ENCODE measurements around the gene GCC1. TPM values are rescaled to one million over a fixed set of nuclear protein-coding genes. Genes with fewer than 3 reads are reported as not detected.

Gene GCC1
- polyA plus RNA-seq, 4 donors: 7.0 to 14.3 (median 9.7) TPM

DNA sequence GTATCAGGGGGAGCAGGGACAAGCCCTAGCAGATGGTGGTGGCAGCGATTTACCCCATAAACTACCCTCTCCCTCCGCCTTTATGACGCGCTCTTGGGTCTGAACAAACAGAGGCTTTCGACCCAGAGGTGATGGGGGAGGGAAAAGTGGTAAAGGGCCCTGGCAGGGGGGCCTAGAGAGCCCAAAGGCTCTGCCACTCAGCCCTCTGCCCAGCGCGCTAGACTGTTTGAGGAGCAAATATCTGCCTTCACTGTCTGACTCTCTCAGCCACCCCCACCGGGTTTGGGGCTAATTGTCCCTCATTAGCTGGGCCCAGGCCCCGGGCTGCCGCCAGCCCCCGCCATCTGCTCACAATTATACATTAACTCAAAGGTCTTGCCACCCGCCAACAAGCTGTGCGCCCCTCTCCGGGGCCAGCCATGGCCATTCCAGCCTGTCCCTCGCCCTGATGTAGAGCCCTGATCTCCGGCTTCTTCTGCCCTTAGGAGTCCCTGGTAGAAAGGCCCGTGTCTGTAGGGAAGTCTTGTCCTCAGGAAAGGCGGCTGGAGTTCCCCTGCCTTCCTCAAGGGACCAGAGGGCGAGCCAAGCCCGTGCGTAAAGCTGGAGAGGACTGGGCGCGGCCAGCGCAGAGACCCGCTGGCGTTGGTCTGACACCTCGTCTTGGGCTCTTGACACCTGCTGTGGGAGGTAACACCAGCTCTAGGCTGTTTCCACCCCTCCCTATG, 34.4 kb upstream of the GCC1 start:
- H3K36me3 ChIP-seq (ENCODE audit: control insufficient read depth in 3 of 3, insufficient read depth in 2 of 3, low read depth in 1 of 3, low read length in 3 of 3): no peaks in the 10 kb centered on the region
- DNase-seq (peak in 1 of 2 donors; percentile 30), FAIRE-seq (no peak)
- H3K27ac ChIP-seq (ENCODE audit: low read depth in 1 of 3, low read length in 2 of 3): peak overlapping the region in 1 of 3 donors; percentile 7
- H3K9me3 ChIP-seq (ENCODE audit: control insufficient read depth in 2 of 2, insufficient read depth in 1 of 2, low read depth in 1 of 2, low read length in 1 of 2): no peaks in the 10 kb centered on the region
- H3K4me1 ChIP-seq (ENCODE audit: control insufficient read depth in 3 of 3, insufficient read depth in 2 of 3, low read depth in 1 of 3, low read length in 2 of 3): no peaks in the 10 kb centered on the region
- 8 to 11% (median 9%) methylated on average over 24 to 27 of the region's 27 CpGs for WGBS, 3 donors
- H3K4me3 ChIP-seq (ENCODE audit: low read depth in 1 of 3, low read length in 3 of 3): no peak overlapping the region
- H3K27me3 ChIP-seq (ENCODE audit: control insufficient read depth in 3 of 3, insufficient read depth in 3 of 3, low read length in 3 of 3): peaks cover 3 to 45% (median 8%) of the 10 kb centered on the region in 3 donors

DNA sequence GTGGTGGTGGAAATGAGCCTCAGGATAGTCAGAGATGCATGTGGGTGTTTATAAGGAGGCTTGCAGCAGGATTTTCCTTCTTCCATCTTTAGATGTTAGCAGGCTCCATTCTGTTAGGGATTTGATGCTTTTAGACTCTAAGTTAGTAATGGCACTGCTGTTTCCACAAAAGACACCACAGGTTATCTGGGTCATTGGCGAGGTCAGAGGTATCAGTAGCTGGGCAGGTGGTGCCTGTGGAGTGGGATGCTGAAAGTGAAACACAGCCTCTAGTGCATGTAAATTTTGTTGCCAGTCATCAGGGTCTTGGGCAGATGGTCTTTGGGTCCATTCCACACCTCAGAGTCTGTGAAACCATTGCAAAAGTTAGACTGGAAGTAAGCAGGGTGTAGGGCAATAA, 33.4 kb upstream of the GCC1 start:
- no peak overlapping the region for H3K4me3 ChIP-seq (ENCODE audit: low read depth in 1 of 3, low read length in 3 of 3)
- 38 to 61% (median 42%) methylated on average over 1 of the region's 1 CpG for WGBS, 3 donors
- no peak overlapping the region for H3K27ac ChIP-seq (ENCODE audit: low read depth in 1 of 3, low read length in 2 of 3)
- FAIRE-seq: no peak
- peaks cover 3 to 45% (median 8%) of the 10 kb centered on the region in 3 donors for H3K27me3 ChIP-seq (ENCODE audit: control insufficient read depth in 3 of 3, insufficient read depth in 3 of 3, low read length in 3 of 3)
- H3K9me3 ChIP-seq (ENCODE audit: control insufficient read depth in 2 of 2, insufficient read depth in 1 of 2, low read depth in 1 of 2, low read length in 1 of 2): no peaks in the 10 kb centered on the region
- no peaks in the 10 kb centered on the region for H3K4me1 ChIP-seq (ENCODE audit: control insufficient read depth in 3 of 3, insufficient read depth in 2 of 3, low read depth in 1 of 3, low read length in 2 of 3)
- DNase-seq: no peak
- H3K36me3 ChIP-seq (ENCODE audit: control insufficient read depth in 3 of 3, insufficient read depth in 2 of 3, low read depth in 1 of 3, low read length in 3 of 3): no peaks in the 10 kb centered on the region

DNA sequence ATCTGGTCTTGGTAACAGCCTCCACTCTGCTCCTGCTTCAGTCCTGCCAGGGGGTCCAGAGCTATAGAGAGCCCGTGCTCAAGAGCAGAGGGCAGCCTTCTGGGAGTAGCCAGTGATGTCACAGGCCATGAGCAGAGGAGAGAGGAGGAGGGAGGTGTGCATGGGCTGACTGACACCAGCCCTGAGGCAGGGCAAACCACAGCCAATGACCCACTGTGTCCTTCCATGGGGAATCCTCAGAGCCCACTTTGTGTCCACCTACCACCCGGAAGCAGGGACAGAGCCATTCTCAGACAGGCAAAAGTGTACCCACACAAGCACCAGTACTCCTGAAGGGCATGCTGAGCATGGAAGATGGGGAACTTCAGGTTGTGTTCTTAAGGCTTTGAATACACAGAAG, 32.6 kb upstream of the GCC1 start, which contains the start of gene PAX4:
PAX4 (minus strand) TSS at position 101 of the 400 bp plus-strand sequence. CDS start 2,214 bp downstream, outside the sequence.
- H3K9me3 ChIP-seq (ENCODE audit: control insufficient read depth in 2 of 2, insufficient read depth in 1 of 2, low read depth in 1 of 2, low read length in 1 of 2): no peaks in the 10 kb centered on the region
- H3K27me3 ChIP-seq (ENCODE audit: control insufficient read depth in 3 of 3, insufficient read depth in 3 of 3, low read length in 3 of 3): peaks cover 3 to 45% (median 8%) of the 10 kb centered on the region in 3 donors
- no peak for FAIRE-seq
- H3K4me1 ChIP-seq (ENCODE audit: control insufficient read depth in 3 of 3, insufficient read depth in 2 of 3, low read depth in 1 of 3, low read length in 2 of 3): no peaks in the 10 kb centered on the region
- no peaks in the 10 kb centered on the region for H3K36me3 ChIP-seq (ENCODE audit: control insufficient read depth in 3 of 3, insufficient read depth in 2 of 3, low read depth in 1 of 3, low read length in 3 of 3)
- no peak within 1 kb of the TSS for H3K27ac ChIP-seq (ENCODE audit: low read depth in 1 of 3, low read length in 2 of 3)
- no peak for DNase-seq
- no peak within 1 kb of the TSS for H3K4me3 ChIP-seq (ENCODE audit: low read depth in 1 of 3, low read length in 3 of 3)
- 42 to 51% (median 50%) methylated on average over 2 of the region's 2 CpGs for WGBS, 3 donors

DNA sequence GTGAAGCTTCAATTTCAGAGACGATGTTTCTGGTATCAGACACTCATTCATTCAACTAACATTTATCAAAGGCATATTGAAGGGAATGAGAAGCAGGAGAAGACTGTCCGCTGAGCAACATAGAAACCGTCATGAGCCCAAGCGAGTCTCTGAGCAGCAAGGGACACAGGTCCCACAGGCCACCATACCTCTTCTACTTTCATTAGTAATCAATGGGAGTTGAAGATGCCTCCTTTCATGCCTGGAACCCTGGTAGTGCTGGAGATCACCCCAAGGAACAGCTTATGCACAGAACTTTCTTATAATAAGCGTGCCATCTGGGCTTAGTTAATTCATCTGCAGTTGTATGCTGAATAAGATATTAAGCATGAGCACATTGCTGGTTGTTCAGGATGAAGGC, 31.3 kb upstream of the GCC1 start:
- Histone ChIP-seq H3K4me1 (ENCODE audit: control insufficient read depth in 3 of 3, insufficient read depth in 2 of 3, low read depth in 1 of 3, low read length in 2 of 3) (no peaks in the 10 kb centered on the region), H3K27me3 (ENCODE audit: control insufficient read depth in 3 of 3, insufficient read depth in 3 of 3, low read length in 3 of 3) (peaks cover 3 to 45% (median 8%) of the 10 kb centered on the region in 3 donors), H3K27ac (ENCODE audit: low read depth in 1 of 3, low read length in 2 of 3) (no peak overlapping the region), H3K9me3 (ENCODE audit: control insufficient read depth in 2 of 2, insufficient read depth in 1 of 2, low read depth in 1 of 2, low read length in 1 of 2) (no peaks in the 10 kb centered on the region), H3K4me3 (ENCODE audit: low read depth in 1 of 3, low read length in 3 of 3) (no peak overlapping the region), H3K36me3 (ENCODE audit: control insufficient read depth in 3 of 3, insufficient read depth in 2 of 3, low read depth in 1 of 3, low read length in 3 of 3) (no peaks in the 10 kb centered on the region)
- WGBS, 3 donors: 87 to 89% (median 88%) methylated on average over 5 of the region's 5 CpGs
- DNase-seq (no peak), FAIRE-seq (no peak)

DNA sequence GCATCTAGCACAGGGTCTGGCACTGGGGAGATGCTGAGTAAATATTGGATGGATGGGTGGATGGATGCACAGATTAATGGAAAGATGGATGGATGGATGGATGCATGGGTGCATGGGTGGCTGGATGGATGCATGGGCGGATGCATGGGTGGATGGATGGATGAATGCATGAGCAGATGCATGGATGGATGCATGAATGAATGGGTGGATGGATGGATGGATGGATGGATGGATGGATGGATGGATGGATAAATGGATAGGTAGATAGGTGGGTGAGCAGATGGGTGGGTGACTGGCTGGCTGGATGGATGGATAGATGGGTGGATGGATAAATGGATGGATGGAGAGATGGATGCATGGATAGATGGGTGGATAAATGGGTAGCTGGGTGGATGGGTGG, 26.9 kb upstream of the GCC1 start:
- Histone ChIP-seq H3K27ac (ENCODE audit: low read depth in 1 of 3, low read length in 2 of 3) (no peak overlapping the region), H3K9me3 (ENCODE audit: control insufficient read depth in 2 of 2, insufficient read depth in 1 of 2, low read depth in 1 of 2, low read length in 1 of 2) (peaks cover 0 to 14% of the 10 kb centered on the region in 2 donors), H3K4me1 (ENCODE audit: control insufficient read depth in 3 of 3, insufficient read depth in 2 of 3, low read depth in 1 of 3, low read length in 2 of 3) (no peaks in the 10 kb centered on the region), H3K27me3 (ENCODE audit: control insufficient read depth in 3 of 3, insufficient read depth in 3 of 3, low read length in 3 of 3) (peaks cover 0 to 9% (median 0%) of the 10 kb centered on the region in 3 donors), H3K4me3 (ENCODE audit: low read depth in 1 of 3, low read length in 3 of 3) (no peak overlapping the region), H3K36me3 (ENCODE audit: control insufficient read depth in 3 of 3, insufficient read depth in 2 of 3, low read depth in 1 of 3, low read length in 3 of 3) (no peaks in the 10 kb centered on the region)
- DNase-seq (no peak), FAIRE-seq (no peak)
- 89 to 100% (median 90%) methylated on average over 1 of the region's 1 CpG for WGBS, 3 donors

DNA sequence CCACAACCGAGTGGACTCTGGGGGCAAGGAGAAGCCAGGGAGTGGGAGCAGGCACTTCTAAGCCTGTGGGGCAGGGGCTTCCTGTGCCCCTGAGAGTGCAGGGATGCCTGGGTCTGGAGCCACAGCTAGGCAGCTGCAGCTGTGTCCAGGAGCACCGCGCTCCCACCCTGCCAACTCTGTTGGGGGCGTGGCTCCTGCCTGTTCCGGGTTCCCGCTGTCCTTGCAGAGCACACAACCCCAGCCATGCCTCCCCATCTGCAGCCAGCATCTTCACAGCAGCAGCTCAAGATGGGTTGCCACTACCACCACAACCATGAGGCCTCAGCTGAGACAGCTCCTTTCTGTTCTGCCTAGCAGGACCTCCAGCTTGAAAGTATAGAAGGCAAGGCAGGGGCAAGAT, 23.9 kb upstream of the GCC1 start:
- FAIRE-seq (no peak), DNase-seq (no peak)
- no peak overlapping the region for H3K4me3 ChIP-seq (ENCODE audit: low read depth in 1 of 3, low read length in 3 of 3)
- H3K27me3 ChIP-seq (ENCODE audit: control insufficient read depth in 3 of 3, insufficient read depth in 3 of 3, low read length in 3 of 3): no peaks in the 10 kb centered on the region
- H3K36me3 ChIP-seq (ENCODE audit: control insufficient read depth in 3 of 3, insufficient read depth in 2 of 3, low read depth in 1 of 3, low read length in 3 of 3): no peaks in the 10 kb centered on the region
- peaks cover 0 to 14% of the 10 kb centered on the region in 2 donors for H3K9me3 ChIP-seq (ENCODE audit: control insufficient read depth in 2 of 2, insufficient read depth in 1 of 2, low read depth in 1 of 2, low read length in 1 of 2)
- H3K4me1 ChIP-seq (ENCODE audit: control insufficient read depth in 3 of 3, insufficient read depth in 2 of 3, low read depth in 1 of 3, low read length in 2 of 3): no peaks in the 10 kb centered on the region
- WGBS, 3 donors: 87 to 94% (median 93%) methylated on average over 6 of the region's 6 CpGs
- H3K27ac ChIP-seq (ENCODE audit: low read depth in 1 of 3, low read length in 2 of 3): no peak overlapping the region

DNA sequence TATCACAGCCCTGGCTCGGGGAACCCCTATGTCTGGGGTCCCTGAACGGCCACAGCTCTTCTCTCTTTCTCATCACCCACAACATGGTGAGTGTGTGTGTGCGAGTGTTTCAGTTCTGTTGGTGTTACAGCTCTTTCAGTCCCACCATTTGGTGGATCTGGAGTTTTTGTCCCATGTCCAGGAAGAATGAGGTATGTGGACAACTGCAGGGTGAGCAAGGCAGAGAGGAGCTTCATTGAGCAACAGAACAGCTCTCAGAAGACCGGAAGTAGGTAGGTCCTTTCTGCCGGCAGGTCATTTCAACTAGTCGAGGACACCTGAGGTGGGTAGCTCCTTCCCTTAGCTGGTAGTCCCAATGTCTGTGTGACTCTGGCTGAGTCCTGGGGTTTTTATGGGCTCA, 23.1 kb upstream of the GCC1 start:
- Histone ChIP-seq H3K4me3 (ENCODE audit: low read depth in 1 of 3, low read length in 3 of 3) (no peak overlapping the region), H3K9me3 (ENCODE audit: control insufficient read depth in 2 of 2, insufficient read depth in 1 of 2, low read depth in 1 of 2, low read length in 1 of 2) (peaks cover 0 to 14% of the 10 kb centered on the region in 2 donors), H3K27ac (ENCODE audit: low read depth in 1 of 3, low read length in 2 of 3) (no peak overlapping the region), H3K27me3 (ENCODE audit: control insufficient read depth in 3 of 3, insufficient read depth in 3 of 3, low read length in 3 of 3) (no peaks in the 10 kb centered on the region), H3K4me1 (ENCODE audit: control insufficient read depth in 3 of 3, insufficient read depth in 2 of 3, low read depth in 1 of 3, low read length in 2 of 3) (no peaks in the 10 kb centered on the region), H3K36me3 (ENCODE audit: control insufficient read depth in 3 of 3, insufficient read depth in 2 of 3, low read depth in 1 of 3, low read length in 3 of 3) (no peaks in the 10 kb centered on the region)
- WGBS, 3 donors: 83 to 90% (median 86%) methylated on average over 6 of the region's 6 CpGs
- DNase-seq (no peak), FAIRE-seq (no peak)

DNA sequence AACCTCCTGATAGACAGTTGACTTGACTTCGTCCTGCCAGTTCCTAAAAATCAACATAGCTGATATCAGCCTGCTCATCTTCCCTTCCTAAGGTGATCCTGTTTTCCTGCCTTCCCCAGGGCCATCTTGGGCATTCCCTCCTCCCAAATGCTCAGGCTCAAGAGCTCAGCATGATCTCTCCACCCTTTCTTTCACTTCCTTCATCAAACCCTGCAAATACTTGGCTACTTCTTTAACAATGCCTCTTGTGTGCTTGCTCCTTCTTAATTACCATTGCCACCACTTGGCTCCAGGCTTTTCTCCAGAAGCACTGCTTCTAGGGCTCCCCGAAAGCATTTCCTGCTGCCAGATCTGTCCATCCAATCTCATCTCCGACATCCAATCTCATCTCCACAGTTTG, 15.5 kb upstream of the GCC1 start:
- Histone ChIP-seq H3K9me3 (ENCODE audit: control insufficient read depth in 2 of 2, insufficient read depth in 1 of 2, low read depth in 1 of 2, low read length in 1 of 2) (no peaks in the 10 kb centered on the region), H3K36me3 (ENCODE audit: control insufficient read depth in 3 of 3, insufficient read depth in 2 of 3, low read depth in 1 of 3, low read length in 3 of 3) (no peaks in the 10 kb centered on the region), H3K27me3 (ENCODE audit: control insufficient read depth in 3 of 3, insufficient read depth in 3 of 3, low read length in 3 of 3) (peaks cover 0 to 5% (median 0%) of the 10 kb centered on the region in 3 donors), H3K27ac (ENCODE audit: low read depth in 1 of 3, low read length in 2 of 3) (no peak overlapping the region), H3K4me1 (ENCODE audit: control insufficient read depth in 3 of 3, insufficient read depth in 2 of 3, low read depth in 1 of 3, low read length in 2 of 3) (no peaks in the 10 kb centered on the region), H3K4me3 (ENCODE audit: low read depth in 1 of 3, low read length in 3 of 3) (no peak overlapping the region)
- FAIRE-seq (no peak), DNase-seq (no peak)
- WGBS, 3 donors: 81 to 90% (median 86%) methylated on average over 3 of the region's 3 CpGs

DNA sequence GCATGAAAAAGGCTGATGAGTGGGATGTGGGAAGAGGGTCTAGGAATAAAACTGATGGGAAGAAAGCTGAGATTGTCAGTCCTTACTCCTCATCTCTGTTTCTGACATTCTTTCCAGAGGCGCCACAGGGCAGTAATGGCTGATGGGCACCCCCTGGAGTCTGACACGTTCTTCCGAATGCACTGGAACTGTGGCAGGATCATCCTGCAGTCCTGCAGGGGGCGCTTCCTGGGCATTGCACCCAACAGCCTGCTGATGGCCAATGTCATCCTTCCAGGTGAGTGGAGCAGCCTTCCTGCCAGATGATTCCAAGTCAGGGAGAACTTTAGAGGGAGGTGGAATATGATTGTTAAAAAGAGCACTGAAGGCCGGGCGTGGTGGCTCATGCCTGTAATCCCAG, 12.9 kb upstream of the GCC1 start:
- no peak for DNase-seq
- Histone ChIP-seq H3K27me3 (ENCODE audit: control insufficient read depth in 3 of 3, insufficient read depth in 3 of 3, low read length in 3 of 3) (peaks cover 0 to 5% (median 0%) of the 10 kb centered on the region in 3 donors), H3K9me3 (ENCODE audit: control insufficient read depth in 2 of 2, insufficient read depth in 1 of 2, low read depth in 1 of 2, low read length in 1 of 2) (no peaks in the 10 kb centered on the region), H3K4me3 (ENCODE audit: low read depth in 1 of 3, low read length in 3 of 3) (no peak overlapping the region), H3K36me3 (ENCODE audit: control insufficient read depth in 3 of 3, insufficient read depth in 2 of 3, low read depth in 1 of 3, low read length in 3 of 3) (no peaks in the 10 kb centered on the region), H3K27ac (ENCODE audit: low read depth in 1 of 3, low read length in 2 of 3) (no peak overlapping the region), H3K4me1 (ENCODE audit: control insufficient read depth in 3 of 3, insufficient read depth in 2 of 3, low read depth in 1 of 3, low read length in 2 of 3) (no peaks in the 10 kb centered on the region)
- WGBS, 3 donors: 67 to 84% (median 74%) methylated on average over 6 of the region's 6 CpGs
- FAIRE-seq: no peak

Data from small intestine (tissue), 7 donors.